NB4 (cell line): ENCODE results near the gene CYLD.

Experiments
- DNase-seq: peaks from one replicate; pipeline ENCODE4 v3.0.0; 2010; ENCODE audit warnings: low read depth
- H3K4me3 ChIP-seq: one replicate; pipeline ENCODE4 v1.5.1; 2011; ENCODE audit warnings: mild to moderate bottlenecking, low read depth, low read length, moderate library complexity
- CTCF ChIP-seq: IDR thresholded peaks from one replicate; pipeline ENCODE4 v1.5.1; 2012; ENCODE audit warnings: low read depth, low read length
- MAX ChIP-seq: IDR thresholded peaks from 2 replicates; pipeline ENCODE4 v1.6.1; 2011; ENCODE audit warnings: low read depth, low read length
- MYC ChIP-seq: IDR thresholded peaks from 2 replicates; pipeline ENCODE4 v1.6.1; 2011; ENCODE audit warnings: low read depth, low read length
- POLR2A ChIP-seq: IDR thresholded peaks from 2 replicates; pipeline ENCODE4 v1.6.1; 2011; ENCODE audit warnings: mild to moderate bottlenecking; ENCODE audit not compliant: insufficient read length; ENCODE audit errors: extremely low read depth

The CYLD gene

GRCh38 chr16:50848755-50849514 is 107.0 kb downstream of the CYLD start:
- no peak for DNase-seq
- H3K4me3 ChIP-seq = no peak overlapping the region
- TF ChIP-seq MAX (no peak), MYC (no peak), CTCF (no peak), POLR2A (no peak)
